Stimulated activated CD8-positive, alpha-beta memory T cell treated with anti-CD3 and anti-CD28 coated beads, Interleukin-4, amount 100 ng/mL, for 1 hour (primary cell): ENCODE measurements around the gene ORMDL3.

Experiments used
- DNase-seq, 2 donors: peaks; one replicate each; pipeline ENCODE4 v3.0.0-alpha.2; 2020; ENCODE audit warnings: low read depth in 2 of 2, low spot score in 1 of 2

Gene ORMDL3

GRCh38 chr17:39927101-39927928 lies at the start of gene ORMDL3, which contains the start of gene LRRC3C:
Gene ORMDL3 (minus strand): TSS chr17:39927601. CDS start chr17:39924203, 3,398 bp downstream.
Gene LRRC3C (plus strand): TSS chr17:39927732. CDS start chr17:39941524, 13,792 bp downstream.
- DNase-seq, result peak; percentile 68 to 83

GRCh38 chr17:39975801-39976200 lies 48.4 kb upstream of the ORMDL3 start:
- no peak for DNase-seq

- no peak for DNase-seq
Observed at GRCh38 chr17:39974433-39974832, 47.0 kb upstream of the ORMDL3 start.

GRCh38 chr17:39973496-39973895 lies 46.1 kb upstream of the ORMDL3 start:
- DNase-seq, result no peak

- DNase-seq, result no peak
Observed at GRCh38 chr17:39972271-39972670, 44.9 kb upstream of the ORMDL3 start.

GRCh38 chr17:39971076-39971603 lies 43.7 kb upstream of the ORMDL3 start:
- DNase-seq, result no peak

- no peak for DNase-seq
Observed at GRCh38 chr17:39970157-39970692, 42.8 kb upstream of the ORMDL3 start.

- no peak for DNase-seq
Observed at GRCh38 chr17:39969375-39969774, 42.0 kb upstream of the ORMDL3 start.

GRCh38 chr17:39968761-39969160 lies 41.4 kb upstream of the ORMDL3 start:
- DNase-seq, result no peak

GRCh38 chr17:39966771-39967170 lies 39.4 kb upstream of the ORMDL3 start:
- DNase-seq, result no peak

- no peak for DNase-seq
Observed at GRCh38 chr17:39965017-39965699, 37.8 kb upstream of the ORMDL3 start.

- no peak for DNase-seq
Observed at GRCh38 chr17:39963829-39964228, 36.4 kb upstream of the ORMDL3 start.

GRCh38 chr17:39962642-39963220 lies 35.3 kb upstream of the ORMDL3 start, which contains the start of gene GSDMA:
Gene GSDMA (plus strand): TSS chr17:39963004. CDS start chr17:39965688, 2,684 bp downstream.
- no peak for DNase-seq

GRCh38 chr17:39960524-39961041 lies 33.2 kb upstream of the ORMDL3 start:
- no peak for DNase-seq

GRCh38 chr17:39955726-39956225 lies 28.4 kb upstream of the ORMDL3 start:
- DNase-seq, result no peak

- no peak for DNase-seq
Observed at GRCh38 chr17:39954876-39955275, 27.5 kb upstream of the ORMDL3 start.

- no peak for DNase-seq
Observed at GRCh38 chr17:39953471-39953888, 26.1 kb upstream of the ORMDL3 start.

- DNase-seq, result peak; percentile 95
Observed at GRCh38 chr17:39952680-39953470, 25.5 kb upstream of the ORMDL3 start.

GRCh38 chr17:39951924-39952679 lies 24.7 kb upstream of the ORMDL3 start:
- DNase-seq, result no peak
